GM21576 (cell line): Measurements from ENCODE around the gene NDUFAF4.

Experiments used
- ATAC-seq: cut with Tn5 transposase; IDR thresholded peaks from one replicate; pipeline ENCODE4 v1.9.1; 2021; ENCODE audit warnings: mild to moderate bottlenecking, moderate library complexity; ENCODE audit not compliant: unreplicated experiment

The NDUFAF4 gene

DNA sequence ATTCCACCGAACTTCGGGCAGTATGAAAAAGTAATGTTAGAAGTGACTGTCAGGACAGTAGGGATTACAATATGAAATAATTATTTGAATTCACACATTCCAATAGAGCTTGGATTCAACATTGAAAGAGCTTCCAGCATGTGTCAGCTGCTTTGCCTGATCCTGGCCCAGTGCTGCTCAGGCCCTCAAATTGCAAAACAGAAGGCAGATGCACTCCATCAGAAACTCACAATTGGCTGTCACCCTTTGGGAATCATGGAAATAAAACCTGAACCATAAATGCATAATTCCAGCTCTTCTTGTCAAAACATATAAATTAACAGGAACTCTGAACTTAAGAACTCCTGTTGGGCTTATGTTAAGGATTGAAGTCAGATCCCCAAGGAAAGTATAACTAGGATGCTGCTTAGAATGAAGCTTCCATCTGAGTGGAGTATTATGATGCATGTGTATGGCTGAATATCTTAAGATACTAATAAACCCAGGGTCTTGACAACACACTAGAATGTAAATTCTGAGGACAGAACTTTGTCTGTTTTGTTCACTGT lies 1.8 kb upstream of the NDUFAF4 start:
- ATAC-seq, result no peak

DNA sequence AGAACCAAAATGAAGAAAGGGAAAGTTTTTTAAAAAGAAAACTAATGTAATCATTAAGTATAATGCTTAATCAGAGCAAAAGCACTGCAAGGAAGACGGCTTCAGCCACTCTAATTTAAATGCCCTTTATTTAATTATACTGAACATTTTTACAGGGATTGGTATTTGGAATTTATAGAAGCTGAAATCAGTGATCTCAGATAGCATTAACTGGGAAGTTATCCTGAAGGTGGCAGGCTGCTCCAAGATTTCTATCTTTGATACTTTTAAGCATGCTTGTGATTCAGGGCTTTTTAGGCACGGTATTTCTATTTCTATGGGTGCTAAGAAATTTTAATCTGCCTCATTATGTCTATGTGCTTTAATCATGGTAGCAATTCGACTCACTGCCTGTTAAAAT lies 1.3 kb upstream of the NDUFAF4 start:
- ATAC-seq, result no peak

DNA sequence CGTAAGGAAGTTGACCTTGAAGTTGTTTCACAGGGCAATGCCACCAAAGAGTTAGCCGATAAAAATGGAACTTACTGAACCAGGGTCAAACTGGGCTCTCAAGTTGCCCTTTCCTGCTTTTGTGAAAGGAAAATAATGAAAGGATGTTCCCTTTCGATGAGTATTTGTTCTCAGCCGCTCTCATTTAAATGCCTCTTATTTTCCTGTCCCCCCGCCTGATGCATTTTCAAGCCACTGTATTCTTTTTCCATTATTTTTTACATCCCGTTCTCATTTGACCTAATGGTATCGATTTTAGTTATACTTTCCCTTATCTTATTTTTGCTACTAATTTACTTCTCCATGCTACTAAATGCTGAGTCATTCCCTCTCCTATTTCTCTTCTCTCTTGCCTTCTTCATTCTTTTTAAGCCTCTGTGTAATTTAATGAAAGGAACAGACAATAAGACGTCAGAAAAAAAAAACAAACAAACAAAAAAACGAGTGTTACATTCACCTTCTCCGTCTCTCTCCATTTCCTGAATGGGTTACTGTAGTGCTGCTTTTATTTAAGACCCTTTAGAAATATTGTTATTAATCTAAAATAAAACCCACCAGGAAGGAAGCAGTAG lies 655 bp upstream of the NDUFAF4 start:
- ATAC-seq, result no peak

DNA sequence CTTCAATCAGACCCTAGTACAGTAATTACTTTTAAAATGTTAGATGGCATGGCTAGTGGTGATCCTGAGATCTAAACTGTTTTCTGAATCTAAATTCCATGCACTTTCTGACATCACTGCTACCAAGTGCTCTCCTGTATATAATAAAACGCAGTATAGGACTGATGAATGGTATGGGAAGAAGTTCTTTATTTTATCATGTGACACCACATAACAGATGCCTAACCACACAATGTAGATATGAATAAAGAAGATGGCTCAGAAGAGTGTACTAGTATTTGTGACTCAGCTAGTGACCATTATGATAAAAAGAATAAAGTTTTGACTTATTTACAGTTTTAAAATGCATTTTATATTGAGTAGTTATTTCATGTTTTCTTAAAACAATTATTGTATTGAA lies 8.5 kb downstream of the NDUFAF4 start:
- no peak for ATAC-seq

DNA sequence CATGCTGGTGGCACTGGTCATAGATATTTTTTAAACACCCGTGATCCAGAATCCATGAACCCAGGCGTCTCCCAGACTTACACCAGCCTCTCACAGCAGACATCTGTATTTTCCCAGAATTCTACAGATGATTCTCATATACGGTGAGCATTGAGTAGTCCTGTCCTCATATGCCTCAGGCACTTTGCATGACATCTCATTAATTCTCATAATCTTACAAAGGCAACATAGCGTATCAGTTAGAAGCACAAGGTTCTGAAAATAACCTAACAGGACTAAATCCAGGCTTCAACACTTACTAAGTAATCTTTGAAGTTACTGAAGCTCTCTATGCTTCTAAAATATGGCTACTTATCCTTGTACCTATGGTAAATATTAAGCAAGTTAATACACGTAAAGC lies 8.9 kb downstream of the NDUFAF4 start:
- ATAC-seq, result no peak

DNA sequence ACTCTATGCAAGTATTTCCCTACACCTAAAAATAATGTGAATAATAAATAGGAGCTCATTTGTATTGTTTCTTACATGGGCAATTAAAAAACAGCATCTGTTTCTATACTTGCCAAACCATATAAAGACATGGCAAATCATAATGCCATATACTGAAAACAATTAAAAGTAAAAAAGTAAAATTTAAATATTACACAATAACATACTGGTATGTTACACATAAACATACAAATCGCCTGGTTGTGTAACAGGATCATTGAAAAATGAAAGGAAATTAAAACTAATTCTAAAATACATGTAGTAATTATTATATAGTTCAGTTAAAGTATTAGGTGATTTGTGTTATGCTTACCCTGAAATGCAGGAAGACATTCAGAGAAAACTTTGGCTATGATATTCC lies 11.2 kb downstream of the NDUFAF4 start:
- ATAC-seq, result no peak

DNA sequence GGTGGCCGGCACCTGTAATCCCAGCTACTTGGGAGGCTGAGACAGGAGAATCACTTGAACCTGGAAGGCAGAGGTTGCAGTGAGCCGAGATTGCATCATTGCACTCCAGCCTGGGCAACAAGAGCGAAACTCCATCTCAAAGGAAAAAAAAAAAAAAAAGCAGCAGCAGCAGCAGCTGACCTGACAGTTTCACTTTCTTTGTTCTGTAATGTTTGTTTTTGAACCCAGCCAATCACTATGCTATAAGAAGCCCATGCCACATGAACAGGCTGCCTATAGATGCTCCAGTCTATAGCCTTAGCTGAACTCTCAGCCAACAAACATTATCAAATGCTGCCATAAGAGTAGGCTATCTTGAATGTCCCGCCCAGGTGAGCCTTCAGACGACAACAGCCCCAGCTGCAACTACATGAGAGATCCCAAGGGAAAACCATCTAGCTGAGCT lies 12.5 kb downstream of the NDUFAF4 start:
- ATAC-seq, result peak; percentile 98

DNA sequence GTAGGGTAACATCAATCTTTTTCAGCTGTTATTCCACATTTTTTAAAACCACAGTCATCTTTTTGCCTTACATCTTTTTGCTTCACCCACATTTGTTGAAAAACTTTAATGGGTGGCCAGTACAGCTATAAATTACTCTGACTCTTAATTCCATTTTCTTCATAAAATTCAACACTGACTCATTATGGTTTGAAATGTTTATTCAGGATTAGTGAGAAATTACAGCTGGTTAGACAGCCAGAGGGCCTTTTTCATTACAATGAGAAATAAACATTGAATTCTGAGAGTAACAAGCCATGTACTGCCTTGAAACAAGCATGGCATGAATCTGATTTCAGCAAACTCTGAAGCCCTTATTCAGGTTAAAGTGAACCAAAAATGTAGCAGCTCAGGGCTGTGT lies 19.5 kb downstream of the NDUFAF4 start:
- no peak for ATAC-seq

DNA sequence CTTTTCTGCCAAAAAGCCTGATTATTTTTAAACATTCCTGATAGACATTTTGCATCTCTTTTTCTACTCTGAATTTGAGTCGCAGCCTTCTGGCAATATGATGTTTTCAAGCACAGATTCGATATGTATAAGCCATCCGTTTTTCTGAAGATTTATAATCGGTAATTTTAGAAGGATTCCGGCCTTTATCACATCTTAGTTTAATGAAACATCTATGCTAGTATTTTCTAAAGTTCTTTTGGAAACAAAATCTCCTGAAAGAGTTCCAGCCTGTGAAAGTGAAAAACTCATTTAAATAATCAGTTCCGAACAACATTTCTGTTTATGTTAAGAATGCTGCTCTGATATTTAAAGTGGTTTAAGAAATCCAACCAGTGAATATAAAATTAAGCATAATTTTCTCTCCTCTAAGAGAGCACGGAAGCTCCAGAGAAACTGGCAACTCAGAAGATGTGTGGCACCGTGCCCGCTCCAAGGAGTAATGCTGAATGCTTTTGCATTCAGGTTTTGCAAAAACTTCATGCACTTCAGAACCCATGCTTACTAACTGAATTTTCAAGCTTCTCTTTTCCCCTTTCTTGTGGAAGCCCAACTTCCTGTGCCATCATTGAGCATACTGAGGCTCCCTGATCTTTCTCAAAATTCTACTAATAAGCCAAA lies 20.7 kb downstream of the NDUFAF4 start:
- no peak for ATAC-seq

DNA sequence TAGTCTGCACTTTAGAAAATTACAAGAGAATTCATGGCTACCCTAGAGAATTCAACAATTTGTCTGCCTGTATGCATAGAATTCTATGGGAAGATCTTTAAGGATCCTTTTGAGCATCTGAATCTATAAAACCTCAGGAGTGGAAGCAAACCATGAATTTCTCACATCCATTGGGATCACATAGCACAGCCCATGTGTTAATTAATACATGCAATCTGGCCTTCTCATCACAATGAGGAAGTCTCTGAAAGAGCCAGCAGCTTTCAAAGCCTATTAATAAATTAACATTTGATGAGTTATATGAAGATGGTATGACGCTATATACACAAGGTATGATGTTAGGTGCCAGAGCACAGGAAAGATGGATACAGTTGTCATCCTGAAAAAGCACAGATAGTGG lies 24.7 kb downstream of the NDUFAF4 start:
- ATAC-seq, result no peak

DNA sequence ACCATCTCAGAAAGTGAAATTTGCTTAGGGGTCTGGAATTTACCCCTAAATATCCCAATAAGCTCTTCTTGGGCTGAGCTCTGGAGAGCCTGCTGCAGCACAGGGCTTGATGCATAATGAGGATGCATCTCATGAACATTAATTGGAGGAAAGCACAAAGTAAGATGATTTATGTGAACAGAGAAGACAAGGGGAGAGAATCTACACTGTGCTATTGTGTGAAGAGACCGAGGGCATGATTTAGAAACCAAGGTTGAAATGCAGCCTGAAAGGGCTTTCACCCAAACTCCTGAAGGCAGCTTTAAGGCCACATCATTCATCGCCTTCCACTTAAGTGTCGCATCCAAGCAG lies 32.7 kb downstream of the NDUFAF4 start:
- ATAC-seq, result no peak

DNA sequence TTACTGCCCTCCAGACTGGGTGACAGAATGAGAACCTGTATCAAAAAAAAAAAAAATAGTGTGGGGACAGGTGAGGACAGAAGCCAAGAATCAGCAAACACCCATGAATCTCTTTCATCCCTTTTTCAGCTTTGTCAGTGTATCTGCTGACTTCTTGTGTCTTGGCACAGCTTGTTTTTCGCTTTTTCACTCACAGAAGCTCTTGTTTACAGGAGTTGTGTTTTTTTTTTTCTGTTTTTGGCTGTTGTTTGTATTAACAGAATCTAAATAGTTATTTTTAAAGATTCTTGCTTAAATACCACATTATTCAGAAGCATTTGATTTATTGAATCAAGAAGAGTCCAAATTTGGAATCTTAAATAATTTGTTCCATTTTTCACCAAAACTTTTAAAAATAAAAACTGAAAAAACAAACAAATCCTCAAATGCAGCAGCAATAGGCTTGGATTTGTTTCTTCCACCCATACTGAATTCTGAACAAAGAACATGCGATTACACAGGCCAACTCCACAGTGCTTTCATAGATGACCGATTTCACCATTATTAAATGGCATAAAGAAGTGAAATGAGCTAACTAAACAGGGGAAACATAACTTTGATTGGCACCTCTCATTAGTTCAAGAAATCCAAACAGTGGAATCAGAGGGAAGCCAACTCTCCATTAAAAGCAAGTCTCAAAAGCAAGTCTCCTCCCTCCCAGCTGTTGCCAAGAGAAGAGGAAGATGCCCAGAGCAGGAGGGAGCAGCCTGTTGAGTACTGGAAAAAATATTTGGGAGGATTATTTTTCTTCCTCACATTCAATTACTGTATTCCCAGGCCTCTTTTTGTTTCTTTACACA lies 33.3 kb downstream of the NDUFAF4 start:
- no peak for ATAC-seq

DNA sequence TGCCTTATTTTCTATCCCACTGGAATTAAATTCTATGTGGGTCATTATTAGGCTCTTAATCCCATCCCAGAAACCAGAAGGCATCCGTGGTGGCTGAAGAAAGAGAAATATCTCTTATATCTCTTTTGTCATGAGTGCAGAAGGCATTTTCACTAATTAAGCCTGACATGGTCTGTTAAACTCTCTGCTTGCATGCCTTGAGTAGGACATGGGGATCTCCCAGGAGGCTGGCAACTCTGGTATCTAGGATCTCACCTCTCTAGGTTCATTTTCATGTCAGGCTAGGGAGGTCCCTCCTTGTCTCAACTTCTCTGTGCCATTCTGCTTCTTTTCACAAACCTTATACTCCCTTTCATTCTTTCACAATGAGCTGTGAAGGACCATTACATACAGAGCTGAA lies 35.1 kb downstream of the NDUFAF4 start:
- no peak for ATAC-seq

DNA sequence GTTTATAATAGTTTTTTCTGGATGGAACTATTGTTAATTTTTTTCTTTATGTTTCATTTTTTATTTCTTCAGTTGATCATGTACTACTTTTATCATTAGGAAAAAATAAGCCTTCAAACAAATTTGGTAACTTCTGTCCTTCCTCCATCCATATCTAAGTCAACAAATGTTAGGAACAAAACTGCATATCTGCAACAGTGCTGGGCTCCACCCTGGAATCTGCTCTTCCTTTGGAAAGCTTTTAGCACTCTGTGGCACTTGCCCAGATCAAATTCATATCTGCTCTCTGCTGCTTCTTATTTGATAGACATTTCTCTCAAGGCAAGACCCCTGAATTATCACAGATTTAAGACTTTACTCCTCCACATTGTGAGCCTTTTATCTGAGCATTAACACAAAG lies 36.1 kb downstream of the NDUFAF4 start:
- no peak for ATAC-seq

DNA sequence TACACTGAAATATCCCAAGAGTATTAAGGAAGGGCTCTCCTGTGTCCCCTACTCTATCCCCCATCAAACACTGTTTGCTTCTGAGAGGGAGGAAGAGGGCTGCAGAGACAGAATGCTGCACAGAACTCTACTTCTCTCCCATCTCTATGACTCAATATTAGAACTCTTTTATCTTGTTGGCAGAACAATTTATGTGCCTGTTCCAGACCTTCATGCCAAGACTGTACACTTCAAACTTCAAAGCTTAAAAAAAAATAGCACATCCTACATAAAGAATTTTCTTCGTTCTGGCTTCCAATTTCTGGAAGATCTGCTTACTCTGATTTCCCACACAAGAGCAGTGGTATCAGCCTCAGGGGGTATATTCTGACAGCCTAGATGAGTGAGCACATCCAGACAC lies 40.8 kb downstream of the NDUFAF4 start:
- ATAC-seq, result no peak

DNA sequence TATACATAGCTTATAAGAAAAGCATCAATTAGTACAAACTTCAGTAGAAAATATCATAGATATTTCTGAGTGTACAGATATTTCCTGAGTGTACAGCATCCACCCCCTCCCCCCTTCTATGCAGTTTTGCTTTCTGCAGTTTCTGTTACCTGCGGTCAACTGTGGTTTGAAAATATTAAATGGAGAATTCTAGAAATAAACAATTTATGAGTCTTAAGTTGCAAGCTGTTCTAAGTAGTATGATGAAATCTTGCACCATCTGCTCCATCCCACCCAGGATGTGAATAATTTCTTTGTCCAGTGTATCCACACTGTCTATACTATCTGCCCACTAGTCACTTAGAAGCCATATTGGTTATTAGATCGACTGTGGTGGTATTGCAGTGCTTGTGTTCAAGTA lies 44.6 kb downstream of the NDUFAF4 start:
- no peak for ATAC-seq

DNA sequence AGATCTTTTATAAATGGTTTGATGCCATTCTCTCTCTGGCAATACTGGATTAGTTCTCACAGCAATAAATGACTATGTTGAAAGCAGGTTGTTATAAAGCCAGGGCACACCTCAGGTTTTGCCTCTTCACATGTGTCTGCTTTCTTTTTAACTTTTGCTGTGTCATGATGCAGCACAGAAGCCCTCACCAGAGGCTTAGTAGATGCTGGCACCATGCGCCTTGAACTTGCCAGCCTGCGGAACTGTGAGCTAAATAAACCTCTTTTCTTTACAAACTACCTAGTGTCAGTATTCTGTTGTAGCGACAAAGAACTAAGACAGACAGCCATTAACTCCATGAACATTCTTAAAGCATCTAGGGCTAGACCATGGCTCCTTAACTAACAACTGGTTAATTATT lies 45.1 kb downstream of the NDUFAF4 start:
- ATAC-seq, result no peak

DNA sequence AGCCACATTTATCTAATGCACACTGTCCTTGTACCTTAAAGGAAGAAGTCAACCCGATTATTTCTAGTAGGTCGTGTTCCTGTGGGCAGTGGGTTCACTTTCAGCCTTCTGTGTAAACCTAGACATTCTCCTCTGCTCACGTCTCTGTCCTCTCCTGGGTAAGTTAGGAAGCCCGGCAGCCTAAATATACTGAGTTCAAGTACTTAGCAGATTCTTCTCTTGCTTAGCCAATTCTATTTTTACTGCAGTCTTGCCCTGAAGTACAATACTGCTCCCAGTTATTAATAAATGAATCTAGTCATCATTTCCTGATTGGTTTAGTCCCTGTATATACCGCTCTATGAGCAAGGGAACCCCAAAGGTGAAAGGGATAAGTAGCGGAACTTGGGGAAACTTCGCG lies 45.8 kb downstream of the NDUFAF4 start:
- ATAC-seq, result no peak

DNA sequence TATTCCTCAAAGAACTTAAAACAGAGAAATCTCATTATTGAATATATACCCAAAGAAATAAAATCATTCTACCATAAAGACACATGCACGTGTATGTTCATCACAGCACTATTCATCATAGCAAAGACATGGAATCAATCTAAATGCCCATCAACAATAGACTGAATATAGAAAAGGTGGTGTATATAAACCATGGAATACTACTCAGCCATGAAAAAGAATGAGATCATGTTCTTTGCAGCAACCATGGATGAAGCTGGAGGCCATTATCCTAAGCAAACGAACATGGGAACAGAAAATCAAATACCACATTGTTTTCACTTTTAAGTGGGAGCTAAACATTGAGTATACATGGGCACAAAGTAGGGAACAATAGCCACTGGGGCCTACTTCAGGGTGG lies 48.1 kb downstream of the NDUFAF4 start:
- ATAC-seq, result no peak

DNA sequence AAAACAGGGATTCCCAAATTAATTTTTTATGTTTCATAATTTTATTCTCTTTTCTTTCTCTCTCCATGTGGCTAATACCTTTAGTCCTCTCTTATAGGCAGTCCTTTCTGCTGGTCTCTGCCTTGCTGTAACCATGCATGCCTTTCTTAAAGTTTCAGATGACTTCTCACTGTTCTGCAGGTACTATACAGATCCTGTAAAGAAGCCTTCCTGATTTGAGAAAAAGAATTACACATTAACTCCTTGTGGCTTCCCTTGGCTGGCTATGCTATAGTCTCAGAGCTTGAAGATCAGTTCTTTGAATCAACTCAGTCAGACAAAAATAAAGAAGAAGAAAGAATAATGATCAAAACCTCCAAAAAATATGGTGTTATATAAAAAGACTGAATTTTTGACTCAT lies 53.2 kb downstream of the NDUFAF4 start:
- no peak for ATAC-seq

DNA sequence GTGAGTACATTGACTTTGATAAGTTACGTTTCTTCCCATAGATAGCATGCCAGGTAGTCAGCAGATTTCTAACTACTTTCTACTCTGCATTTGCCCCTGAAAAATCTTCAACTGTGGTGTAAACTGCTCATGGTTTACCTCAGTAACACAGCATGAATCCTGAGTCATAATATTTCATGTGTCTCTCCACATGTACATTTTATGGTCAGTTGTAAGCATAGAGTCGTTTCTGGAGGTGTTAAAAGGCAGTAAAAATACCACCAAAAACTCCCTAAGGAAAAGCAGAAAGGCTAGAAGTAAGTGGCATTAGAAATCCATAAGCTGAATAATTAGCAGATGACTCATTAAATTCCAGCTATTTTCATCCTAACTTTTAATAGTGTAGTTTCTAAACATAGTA lies 56.3 kb downstream of the NDUFAF4 start:
- ATAC-seq, result no peak
